Adrenal gland (tissue), 12 donors: ENCODE measurements around the gene E4F1. TPM values are rescaled to one million over a fixed set of nuclear protein-coding genes. Genes with fewer than 3 reads are reported as not detected.
"Not testable (repeated sequence)": the region's sequence is repeated elsewhere in the genome, so short reads cannot be mapped to it uniquely, and the experiment has no call there.

Experiments used
- DNase-seq, 7 donors: peaks; one replicate each; pipeline ENCODE4 v3.0.0-alpha.2; 2019 to 2020
- H3K27ac ChIP-seq, 5 donors: fragments of 200-600 bp; sonication (generic) in 4 of 5; 1 replicate in 3 of 5; 2 replicates in 2 of 5; pipeline versions ENCODE4 v1.5.1 to v1.8.0; 2016 to 2020; ENCODE audit warnings: mild to moderate bottlenecking in 1 of 5
- H3K27me3 ChIP-seq: fragments of 200-600 bp; 2 replicates; pipeline ENCODE4 v1.8.0; 2021
- H3K36me3 ChIP-seq, 2 donors: fragments of 200-600 bp; replicated peaks in 1 of 2; 1 replicate in 1 of 2; 2 replicates in 1 of 2; pipeline versions ENCODE4 v1.5.1 to v1.8.0; 2018 to 2022
- H3K4me1 ChIP-seq, 2 donors: fragments of 200-600 bp; replicated peaks in 1 of 2; 1 replicate in 1 of 2; 2 replicates in 1 of 2; pipeline versions ENCODE4 v1.5.1 to v1.8.0; 2018 to 2021
- H3K4me3 ChIP-seq, 4 donors: fragments of 200-600 bp; sonication (generic) in 3 of 4; one replicate each; pipeline ENCODE4 v1.5.1; 2016 to 2018
- H3K9me3 ChIP-seq, 3 donors: fragments of 200-600 bp; sonication (generic) in 1 of 3; replicated peaks in 1 of 3; 1 replicate in 2 of 3; 2 replicates in 1 of 3; pipeline versions ENCODE4 v1.5.1 to v1.8.0; 2016 to 2021
- POLR2A ChIP-seq, 2 donors: fragments of 450-650 bp; IDR thresholded peaks; one replicate each; pipeline ENCODE4 v1.6.1; 2017; ENCODE audit warnings: antibody characterized with exemption in 2 of 2, mild to moderate bottlenecking in 2 of 2, moderate library complexity in 1 of 2
- WGBS, 4 donors: extraction: QIAGEN DNeasy Blood & Tissue Kit in 2 of 4; methylation state at CpG; one replicate each; pipeline versions ENCODE4 v1.1.5 to v1.1.7; 2013 to 2017; 5-methylcytosine and 5-hydroxymethylcytosine counted together
- intact Hi-C, 2 donors: fragments of 100-400 bp; cut with DNase I; formaldehyde crosslinking; loops; one replicate each; pipeline versions ENCODE4 v1.14.1 to v1.15.0; 2022 to 2023
- polyA plus RNA-seq, 3 donors: library from polyadenylated mRNA; stranded (reverse); fragments of 200-250 nt in 2 of 3; fragments of 350-450 nt in 1 of 3; fragmentation: Illumina TruSeq in 1 of 3; extraction: RNeasy Lipid Tissue Mini Kit (QIAGEN cat#74804) in 1 of 3; gene quantifications; one replicate each; pipeline ENCODE4 v1.2.3, GENCODE V29; 2013 to 2014
- total RNA-seq, 9 donors: library from RNA; depleted of rRNA in 4 of 9; stranded (reverse); fragments of >200 nt in 4 of 9; fragments of 120-200 nt in 1 of 9; fragmentation: NEBNext Ultra II Directional in 1 of 9; extraction: Animal tissue kit (Norgen Biotek cat#: 25700) in 1 of 9; gene quantifications; one replicate each; pipeline versions ENCODE4 v1.1.0 to v1.2.4, GENCODE V29; 2013 to 2023
- TF ChIP-seq, protein P1 (sequence below), 6 experiments: fragments of 450-650 bp in 4 of 6; fragments of 200-600 bp in 2 of 6; sonication (generic) in 1 of 6; IDR thresholded peaks; 1 replicate in 5 of 6; 2 replicates in 1 of 6; pipeline versions ENCODE4 v1.5.1 to v1.8.0; 2016 to 2021; ENCODE audit warnings: antibody characterized with exemption in 6 of 6, mild to moderate bottlenecking in 2 of 6, moderate library complexity in 1 of 6
- donor health status: healthy with polysubstance abuse.
- donor health status: Bipolar disorder and iron deficiency.
- donor health status: DM: yes; HTN: yes; CAD: no.
- donor health status: DM: no; HTN: no; CAD: no.
- donor health status: DM: no; HTN: no; CAD: no.
- donor health status: DM: yes; HTN: yes; CAD: no.

Gene E4F1
- total and polyA plus RNA-seq, 12 donors: 2.9 to 121 (median 27.1) TPM

DNA sequence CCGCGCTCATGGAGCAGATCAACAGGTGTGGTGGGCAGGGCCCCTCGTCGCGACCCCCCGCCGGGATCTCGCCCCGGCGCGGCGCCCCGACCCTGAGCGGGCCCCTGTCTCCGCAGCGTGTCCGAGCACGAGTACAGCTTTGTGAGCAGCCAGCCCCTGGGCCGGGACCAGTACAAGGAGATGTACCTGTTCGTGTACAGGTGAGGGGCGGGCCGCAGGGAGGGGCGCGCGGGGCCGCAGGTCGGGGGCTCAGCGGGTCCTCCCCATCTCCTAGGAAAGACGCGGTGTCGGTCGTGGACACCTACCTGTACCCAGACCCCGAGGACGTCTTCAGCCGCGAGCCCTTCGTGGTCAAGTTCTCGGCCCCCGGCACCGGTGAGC lies 13.7 kb downstream of the E4F1 start:
- peaks cover 9% of the 10 kb centered on the region for H3K27me3 ChIP-seq
- 6 to 10% (median 8%) methylated on average over 16 to 40 of the region's 40 CpGs; no CpG with 5 or more reads in 1 of the 4 donors for WGBS, 4 donors
- TF ChIP-seq POLR2A (IDR thresholded peaks at IDR 0.05): no peak
- TF ChIP-seq, protein P1, sequence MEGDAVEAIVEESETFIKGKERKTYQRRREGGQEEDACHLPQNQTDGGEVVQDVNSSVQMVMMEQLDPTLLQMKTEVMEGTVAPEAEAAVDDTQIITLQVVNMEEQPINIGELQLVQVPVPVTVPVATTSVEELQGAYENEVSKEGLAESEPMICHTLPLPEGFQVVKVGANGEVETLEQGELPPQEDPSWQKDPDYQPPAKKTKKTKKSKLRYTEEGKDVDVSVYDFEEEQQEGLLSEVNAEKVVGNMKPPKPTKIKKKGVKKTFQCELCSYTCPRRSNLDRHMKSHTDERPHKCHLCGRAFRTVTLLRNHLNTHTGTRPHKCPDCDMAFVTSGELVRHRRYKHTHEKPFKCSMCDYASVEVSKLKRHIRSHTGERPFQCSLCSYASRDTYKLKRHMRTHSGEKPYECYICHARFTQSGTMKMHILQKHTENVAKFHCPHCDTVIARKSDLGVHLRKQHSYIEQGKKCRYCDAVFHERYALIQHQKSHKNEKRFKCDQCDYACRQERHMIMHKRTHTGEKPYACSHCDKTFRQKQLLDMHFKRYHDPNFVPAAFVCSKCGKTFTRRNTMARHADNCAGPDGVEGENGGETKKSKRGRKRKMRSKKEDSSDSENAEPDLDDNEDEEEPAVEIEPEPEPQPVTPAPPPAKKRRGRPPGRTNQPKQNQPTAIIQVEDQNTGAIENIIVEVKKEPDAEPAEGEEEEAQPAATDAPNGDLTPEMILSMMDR (IDR thresholded peaks at IDR 0.05): no peak
- peaks cover 0 to 39% of the 10 kb centered on the region in 2 donors for H3K36me3 ChIP-seq
- intact Hi-C loops: no loop called here
- no peak overlapping the region for H3K27ac ChIP-seq
- DNase-seq: no peak
- H3K9me3 ChIP-seq: no peaks in the 10 kb centered on the region
- peak overlapping the region in 1 of 4 donors; percentile 7 for H3K4me3 ChIP-seq
- H3K4me1 ChIP-seq: peaks cover 12 to 21% of the 10 kb centered on the region in 2 donors

GRCh38 chr16:2237493-2238149 lies 14.2 kb downstream of the E4F1 start:
- Histone ChIP-seq H3K4me1 (peaks cover 12 to 21% of the 10 kb centered on the region in 2 donors), H3K36me3 (peaks cover 0 to 39% of the 10 kb centered on the region in 2 donors), H3K27me3 (peaks cover 9% of the 10 kb centered on the region), H3K4me3 (no peak overlapping the region), H3K9me3 (no peaks in the 10 kb centered on the region), H3K27ac (no peak overlapping the region)
- TF ChIP-seq, protein P1 (IDR thresholded peaks at IDR 0.05): no peak
- no peak for TF ChIP-seq POLR2A (IDR thresholded peaks at IDR 0.05)
- DNase-seq: no peak
- 10 to 80% (median 22%) methylated on average over 3 to 65 of the region's 65 CpGs for WGBS, 4 donors
- intact Hi-C loops: no loop called here

GRCh38 chr16:2238150-2238837 lies 14.9 kb downstream of the E4F1 start:
- WGBS, 4 donors: 63 to 80% (median 66%) methylated on average over 1 to 18 of the region's 18 CpGs
- peaks cover 12 to 21% of the 10 kb centered on the region in 2 donors for H3K4me1 ChIP-seq
- H3K27ac ChIP-seq: no peak overlapping the region
- no peak for TF ChIP-seq POLR2A (IDR thresholded peaks at IDR 0.05)
- TF ChIP-seq, protein P1 (IDR thresholded peaks at IDR 0.05): no peak
- DNase-seq: no peak
- H3K9me3 ChIP-seq: no peaks in the 10 kb centered on the region
- intact Hi-C loops: no loop called here
- peaks cover 9% of the 10 kb centered on the region for H3K27me3 ChIP-seq
- H3K36me3 ChIP-seq: peaks cover 0 to 39% of the 10 kb centered on the region in 2 donors
- H3K4me3 ChIP-seq: no peak overlapping the region

DNA sequence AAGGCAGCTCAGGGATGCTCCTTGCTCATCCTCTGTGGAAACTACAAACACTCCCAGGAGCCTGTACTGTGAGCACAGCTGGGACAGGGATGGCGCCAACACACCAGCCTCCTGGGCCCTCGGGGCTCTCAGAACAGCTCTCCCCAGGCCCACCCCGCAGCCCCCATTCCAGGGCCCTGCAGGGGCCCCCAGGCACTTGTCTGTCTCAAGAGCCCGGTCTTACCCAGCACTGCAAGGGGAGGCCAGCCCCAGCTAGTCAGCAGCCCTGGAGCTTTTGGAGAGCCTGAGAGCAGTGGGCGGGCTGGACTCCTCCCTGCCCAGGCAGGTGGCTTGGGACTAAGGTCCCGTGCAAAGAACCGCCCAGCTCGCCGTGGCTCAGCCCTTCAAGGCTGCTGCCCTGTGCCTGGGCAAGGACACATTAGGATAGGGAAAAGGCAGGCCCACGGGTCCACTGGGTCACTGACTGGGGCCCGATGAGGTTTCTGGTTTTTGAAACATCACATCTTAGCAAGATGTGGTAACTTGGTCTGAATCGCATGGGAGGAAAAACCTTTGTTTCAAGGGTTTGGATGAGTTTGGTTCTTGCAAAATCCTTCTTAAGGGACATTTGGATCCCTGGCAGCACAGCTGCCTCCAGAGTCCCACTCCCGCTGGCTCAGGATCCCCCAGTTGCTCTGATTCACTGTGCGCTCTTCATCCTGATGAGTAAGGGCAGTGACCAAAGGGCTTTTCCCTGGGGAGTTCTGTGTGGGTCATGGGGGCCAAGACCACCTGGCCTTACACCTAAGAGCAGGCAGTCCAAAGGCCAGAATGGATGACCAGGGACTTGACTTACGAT lies 15.7 kb downstream of the E4F1 start:
- intact Hi-C loops: no loop called here
- H3K36me3 ChIP-seq: peaks cover 0 to 39% of the 10 kb centered on the region in 2 donors
- TF ChIP-seq POLR2A (IDR thresholded peaks at IDR 0.05): no peak
- TF ChIP-seq, protein P1 (IDR thresholded peaks at IDR 0.05): no peak

DNA sequence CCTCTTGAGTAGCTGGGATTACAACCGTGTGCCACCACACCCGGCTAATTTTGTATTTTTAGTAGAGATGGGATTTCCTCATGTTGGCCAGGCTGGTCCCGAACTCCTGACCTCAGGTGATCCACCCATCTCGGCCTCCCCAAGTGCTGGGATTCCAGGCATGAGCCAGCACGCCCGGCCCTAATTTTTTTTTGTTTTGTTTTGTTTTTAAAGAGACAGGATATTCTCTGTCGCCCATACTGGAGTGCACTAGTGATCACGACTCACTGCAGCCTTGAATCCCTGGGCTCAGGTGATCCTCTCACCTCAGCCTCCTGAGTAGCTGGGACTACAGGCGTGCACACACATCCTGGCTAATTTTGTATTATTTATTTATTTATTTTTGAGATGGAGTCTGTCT lies 16.9 kb downstream of the E4F1 start:
- intact Hi-C loops, DNase-seq, H3K27ac ChIP-seq, H3K9me3 ChIP-seq, H3K27me3 ChIP-seq, H3K4me3 ChIP-seq: not testable (repeated sequence)
- Histone ChIP-seq H3K36me3 (peaks cover 0 to 38% of the 10 kb centered on the region in 2 donors), H3K4me1 (peaks cover 12 to 21% of the 10 kb centered on the region in 2 donors)
- WGBS, 4 donors: 76 to 84% (median 82%) methylated on average over 9 of the region's 9 CpGs

More for the DNA sequence above, 15.7 kb downstream of the E4F1 start:
- Histone ChIP-seq H3K4me1 (peaks cover 12 to 21% of the 10 kb centered on the region in 2 donors), H3K27me3 (peaks cover 9% of the 10 kb centered on the region), H3K27ac (peak overlapping the region in 1 of 5 donors; percentile 32), H3K4me3 (no peak overlapping the region), H3K9me3 (no peaks in the 10 kb centered on the region)
- DNase-seq: peak in 5 of 7 donors; percentile 52 to 72 (median 70)
- WGBS, 4 donors: 51 to 63% (median 61%) methylated on average over 7 to 15 of the region's 15 CpGs
